OCI-LY7 (cell line): ENCODE measurements around the gene MED26. TPM values are rescaled to one million over a fixed set of nuclear protein-coding genes. Genes with fewer than 3 reads are reported as not detected.

Experiments used
- BruUV-seq: library from RNA; stranded (reverse); fragments of 400-500 nt; replicated peaks from 2 replicates; lab custom pipeline; 2021; lab: Mats Ljungman, UMichigan
- CTCF ChIA-PET: fragments of 300-600 bp; sonication (Branson Sonifier 250); formaldehyde crosslinking; loops from one replicate; lab custom pipeline; 2022; ENCODE audit warnings: antibody characterized with exemption; ENCODE audit not compliant: unreplicated experiment; lab: Charles Lee
- POLR2A ChIA-PET: fragments of 300-600 bp; sonication (Branson Sonifier 250); formaldehyde crosslinking; loops from one replicate; lab custom pipeline; 2022; ENCODE audit warnings: antibody characterized with exemption; lab: Charles Lee
- DNase-seq: peaks from one replicate; pipeline ENCODE4 v3.0.0-alpha.2; 2015; ENCODE audit warnings: low spot score
- H2AFZ ChIP-seq: fragments of 200-600 bp; sonication (generic), shearing (Covaris generic); 2 replicates; pipeline ENCODE4 v1.6.1; 2014; ENCODE audit warnings: mild to moderate bottlenecking, antibody characterized with exemption, low read length, moderate library complexity
- H3K27ac ChIP-seq: fragments of 200-600 bp; sonication (generic); 2 replicates; pipeline ENCODE4 v1.5.1; 2014; ENCODE audit warnings: mixed run types, low read depth, mild to moderate bottlenecking, moderate library complexity, low read length, inconsistent platforms; ENCODE audit not compliant: poor library complexity, severe bottlenecking
- H3K36me3 ChIP-seq: fragments of 200-600 bp; sonication (generic); 2 replicates; pipeline ENCODE4 v1.6.1; 2014; ENCODE audit warnings: mild to moderate bottlenecking, antibody characterized with exemption, low read length, moderate library complexity, mixed read lengths; ENCODE audit not compliant: insufficient read depth
- H3K4me1 ChIP-seq: fragments of 200-600 bp; sonication (generic); 2 replicates; pipeline ENCODE4 v1.5.1; 2014; ENCODE audit warnings: mild to moderate bottlenecking, low read length; ENCODE audit not compliant: insufficient read depth, poor library complexity, severe bottlenecking
- H3K4me2 ChIP-seq: fragments of 200-600 bp; sonication (generic); 2 replicates; pipeline ENCODE4 v1.6.1; 2014; ENCODE audit warnings: mild to moderate bottlenecking, low read length
- H3K4me3 ChIP-seq: fragments of 200-600 bp; sonication (generic); 2 replicates; pipeline ENCODE4 v1.5.1; 2014; ENCODE audit warnings: mild to moderate bottlenecking, low read depth, low read length; ENCODE audit not compliant: poor library complexity, severe bottlenecking
- H3K79me2 ChIP-seq: fragments of 200-600 bp; sonication (generic); 2 replicates; pipeline ENCODE4 v1.6.1; 2016; ENCODE audit warnings: low read depth, mild to moderate bottlenecking, low read length, moderate library complexity, mixed read lengths; ENCODE audit not compliant: insufficient read depth
- H3K9me2 ChIP-seq: fragments of 200-600 bp; sonication (generic); 2 replicates; pipeline ENCODE4 v1.6.1; 2016; ENCODE audit warnings: mild to moderate bottlenecking, low read length, mixed read lengths; ENCODE audit not compliant: insufficient read depth
- H3K9me3 ChIP-seq: fragments of 200-600 bp; sonication (generic); 2 replicates; pipeline ENCODE4 v1.6.1; 2014; ENCODE audit warnings: mild to moderate bottlenecking, mixed run types, low read length, mixed read lengths
- H4K20me1 ChIP-seq: fragments of 200-600 bp; sonication (generic); 2 replicates; pipeline ENCODE4 v1.6.1; 2014; ENCODE audit warnings: mild to moderate bottlenecking, antibody characterized with exemption, low read length, moderate library complexity, mixed read lengths; ENCODE audit not compliant: insufficient read depth
- EZH2phosphoT487 ChIP-seq: fragments of 200-600 bp; sonication (generic); IDR thresholded peaks from 2 replicates; pipeline ENCODE4 v1.6.1; 2018; ENCODE audit warnings: low read depth, borderline replicate concordance, mild to moderate bottlenecking, mixed run types, antibody characterized with exemption, low read length, moderate library complexity, mixed read lengths
- intact Hi-C: fragments of 100-400 bp; cut with micrococcal nuclease; formaldehyde crosslinking; loops from one replicate; pipeline ENCODE4 v1.10.0; 2022; ENCODE audit not compliant: unreplicated experiment
- total RNA-seq, 2 experiments: library from RNA; depleted of rRNA in 1 of 2; stranded (reverse); fragments of >200 nt in 1 of 2; shearing (Covaris generic) in 1 of 2; gene quantifications; 2 replicates each; pipeline ENCODE4 v1.2.3, GENCODE V29; 2014 to 2022
- TF ChIP-seq, protein P1 (sequence below): fragments of 200-600 bp; sonication (generic); conservative IDR thresholded peaks from 2 replicates; pipeline ENCODE4 v1.5.1; 2014; ENCODE audit warnings: mild to moderate bottlenecking, antibody characterized with exemption, low read length, moderate library complexity, mixed read lengths

The MED26 gene
- total RNA-seq, 2 experiments from 2014 or later: 19.4 to 26.8 TPM

DNA sequence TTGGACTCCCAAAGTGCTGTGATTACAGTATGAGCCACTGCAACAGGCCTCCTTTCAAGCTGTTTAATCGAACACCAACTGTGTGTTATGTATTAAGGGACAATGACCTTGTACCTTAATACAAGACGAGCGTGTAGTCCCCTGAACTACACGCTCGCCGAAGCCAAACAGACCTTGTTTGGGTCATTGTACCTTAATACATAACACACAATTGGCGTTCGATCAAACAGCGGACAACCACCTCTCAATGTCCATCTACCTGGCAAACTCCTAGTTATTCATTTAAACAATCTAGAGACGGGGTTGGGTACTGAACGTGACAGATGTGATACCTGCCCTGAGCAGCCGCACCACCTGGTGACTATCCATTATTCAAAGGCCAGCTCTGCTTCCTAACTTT lies 87.1 kb downstream of the MED26 start:
- H3K36me3 ChIP-seq: peaks cover 56% of the 10 kb centered on the region
- no TSS peak for BruUV-seq
- no peaks in the 10 kb centered on the region for H3K9me3 ChIP-seq
- POLR2A ChIA-PET: no interaction called here
- no peak overlapping the region for H3K27ac ChIP-seq
- H3K4me3 ChIP-seq: peak overlapping the region; percentile 96
- H3K4me1 ChIP-seq: peaks cover 33% of the 10 kb centered on the region
- CTCF ChIA-PET: no interaction called here
- peaks cover 12% of the 10 kb centered on the region; the same call in 1 of the 2 replicates for H4K20me1 ChIP-seq
- peak overlapping the region; percentile 87 for H3K4me2 ChIP-seq
- no peaks in the 10 kb centered on the region for H3K9me2 ChIP-seq
- intact Hi-C loops: loop anchor here (5.0 kb wide), 1 partner anchor 46 kb away; no protein-coding TSS in a partner anchor
- H3K79me2 ChIP-seq: peaks cover 94% of the 10 kb centered on the region
- no peak for DNase-seq
- TF ChIP-seq, protein P1, sequence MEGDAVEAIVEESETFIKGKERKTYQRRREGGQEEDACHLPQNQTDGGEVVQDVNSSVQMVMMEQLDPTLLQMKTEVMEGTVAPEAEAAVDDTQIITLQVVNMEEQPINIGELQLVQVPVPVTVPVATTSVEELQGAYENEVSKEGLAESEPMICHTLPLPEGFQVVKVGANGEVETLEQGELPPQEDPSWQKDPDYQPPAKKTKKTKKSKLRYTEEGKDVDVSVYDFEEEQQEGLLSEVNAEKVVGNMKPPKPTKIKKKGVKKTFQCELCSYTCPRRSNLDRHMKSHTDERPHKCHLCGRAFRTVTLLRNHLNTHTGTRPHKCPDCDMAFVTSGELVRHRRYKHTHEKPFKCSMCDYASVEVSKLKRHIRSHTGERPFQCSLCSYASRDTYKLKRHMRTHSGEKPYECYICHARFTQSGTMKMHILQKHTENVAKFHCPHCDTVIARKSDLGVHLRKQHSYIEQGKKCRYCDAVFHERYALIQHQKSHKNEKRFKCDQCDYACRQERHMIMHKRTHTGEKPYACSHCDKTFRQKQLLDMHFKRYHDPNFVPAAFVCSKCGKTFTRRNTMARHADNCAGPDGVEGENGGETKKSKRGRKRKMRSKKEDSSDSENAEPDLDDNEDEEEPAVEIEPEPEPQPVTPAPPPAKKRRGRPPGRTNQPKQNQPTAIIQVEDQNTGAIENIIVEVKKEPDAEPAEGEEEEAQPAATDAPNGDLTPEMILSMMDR: no peak
- no peak for TF ChIP-seq EZH2phosphoT487
- H2AFZ ChIP-seq: no peak overlapping the region

DNA sequence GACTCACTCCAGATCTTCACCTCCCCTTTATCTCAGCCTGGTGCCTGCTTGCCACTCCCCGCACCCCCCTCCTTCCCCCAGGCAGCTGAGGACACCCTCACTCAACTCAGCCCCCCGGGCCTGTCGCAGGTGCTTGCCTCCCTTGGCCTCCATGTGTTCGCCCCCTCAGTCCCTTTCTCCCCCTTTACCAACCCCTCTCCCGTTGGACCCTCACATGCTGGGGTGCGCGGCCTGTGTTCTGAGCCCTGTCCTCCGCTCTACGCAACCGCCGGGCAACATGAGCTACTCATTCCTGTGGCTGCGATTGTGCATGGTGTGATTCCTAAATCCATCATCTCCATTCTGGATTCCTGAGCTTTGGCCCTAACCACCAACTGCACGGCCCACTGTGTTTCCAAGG lies 90.9 kb downstream of the MED26 start:
- ChIA-PET POLR2A (no interaction called here), CTCF (interaction anchor here (0.6 kb wide), 2 partner anchors 69 to 135 kb away, joined by 3 read pairs; no protein-coding TSS in a partner anchor)
- BruUV-seq: no TSS peak
- intact Hi-C loops: no loop called here
- Histone ChIP-seq H3K79me2 (peaks cover 63% of the 10 kb centered on the region), H3K4me2 (no peak overlapping the region), H3K9me3 (no peaks in the 10 kb centered on the region), H4K20me1 (peaks cover 12% of the 10 kb centered on the region; the same call in 1 of the 2 replicates), H3K4me3 (no peak overlapping the region), H3K27ac (no peak overlapping the region), H2AFZ (no peak overlapping the region), H3K4me1 (peaks cover 8% of the 10 kb centered on the region), H3K9me2 (no peaks in the 10 kb centered on the region), H3K36me3 (peaks cover 95% of the 10 kb centered on the region)
- TF ChIP-seq, protein P1: no peak
- no peak for TF ChIP-seq EZH2phosphoT487
- no peak for DNase-seq

DNA sequence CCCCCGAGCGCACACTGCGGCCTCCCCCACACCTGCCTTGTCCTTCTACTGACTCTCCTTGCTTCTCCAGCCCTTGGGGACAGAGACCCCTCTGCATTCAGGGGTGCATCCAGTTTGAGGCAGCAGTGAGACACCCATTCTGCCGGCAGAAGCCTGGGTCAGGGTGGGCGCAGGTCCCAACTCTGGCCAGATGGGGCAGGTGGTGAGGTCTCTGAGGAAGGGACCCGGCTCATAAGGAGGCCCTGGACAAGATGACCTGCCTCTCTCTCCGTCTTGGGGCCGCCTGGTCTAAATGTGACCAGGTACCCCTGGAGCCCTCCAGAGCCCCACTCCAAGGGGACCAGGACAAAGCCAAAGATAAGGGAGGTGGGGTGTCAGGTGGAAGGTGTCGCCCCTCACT lies 91.9 kb downstream of the MED26 start:
- POLR2A ChIA-PET: no interaction called here
- peaks cover 53% of the 10 kb centered on the region for H3K79me2 ChIP-seq
- H4K20me1 ChIP-seq: peaks cover 4% of the 10 kb centered on the region; the same call in 1 of the 2 replicates
- H3K27ac ChIP-seq: no peak overlapping the region
- H3K9me2 ChIP-seq: no peaks in the 10 kb centered on the region
- H3K36me3 ChIP-seq: peaks cover 99% of the 10 kb centered on the region
- H3K4me1 ChIP-seq: peaks cover 6% of the 10 kb centered on the region
- DNase-seq: no peak
- H3K4me2 ChIP-seq: no peak overlapping the region
- H3K4me3 ChIP-seq: no peak overlapping the region
- intact Hi-C loops: no loop called here
- H3K9me3 ChIP-seq: no peaks in the 10 kb centered on the region
- BruUV-seq: no TSS peak
- TF ChIP-seq EZH2phosphoT487: no peak
- TF ChIP-seq, protein P1: no peak
- CTCF ChIA-PET: no interaction called here
- no peak overlapping the region for H2AFZ ChIP-seq
